ENCODE results near the gene MCF2L2.

DNA sequence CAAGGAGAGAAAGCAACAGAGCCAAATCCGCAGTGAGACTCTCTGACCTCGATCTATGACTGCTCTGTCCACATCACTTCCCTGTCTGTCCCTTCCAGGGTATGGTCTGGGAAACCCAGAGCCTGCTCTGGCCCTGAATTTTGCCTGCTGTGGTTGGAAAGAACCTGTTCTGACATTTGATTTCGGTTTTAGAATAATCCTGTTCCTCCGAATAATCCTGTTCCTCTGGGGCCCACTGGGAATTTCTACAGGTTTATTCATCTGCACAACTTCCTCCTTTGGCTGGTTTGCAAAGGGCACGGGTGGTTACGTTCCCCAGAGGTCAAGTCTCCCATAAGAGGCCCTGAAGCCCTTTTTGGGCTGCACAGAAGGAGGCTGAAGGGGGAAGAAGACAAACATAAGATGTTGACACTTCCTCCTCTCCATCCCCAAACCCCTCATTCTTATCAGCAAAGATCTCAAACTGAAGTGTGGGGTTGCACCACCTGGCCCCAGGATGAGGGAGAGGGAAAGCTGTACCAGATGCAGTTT lies 276.5 kb downstream of the MCF2L2 start:
- TF ChIP-seq EZH2 (IDR thresholded peaks at IDR 0.05) (no peak), POLR2AphosphoS5 (IDR thresholded peaks at IDR 0.05; ENCODE audit: borderline replicate concordance, low read depth, low read length) (no peak)

Data from SK-N-MC (cell line).